Measurements from ENCODE around the gene CDH22. TPM values are rescaled to one million over a fixed set of nuclear protein-coding genes. Genes with fewer than 3 reads are reported as not detected.

CDH22 gene
- total and polyA plus RNA-seq, 2 experiments from 2014 or later: 0.08 to 0.10 TPM

DNA sequence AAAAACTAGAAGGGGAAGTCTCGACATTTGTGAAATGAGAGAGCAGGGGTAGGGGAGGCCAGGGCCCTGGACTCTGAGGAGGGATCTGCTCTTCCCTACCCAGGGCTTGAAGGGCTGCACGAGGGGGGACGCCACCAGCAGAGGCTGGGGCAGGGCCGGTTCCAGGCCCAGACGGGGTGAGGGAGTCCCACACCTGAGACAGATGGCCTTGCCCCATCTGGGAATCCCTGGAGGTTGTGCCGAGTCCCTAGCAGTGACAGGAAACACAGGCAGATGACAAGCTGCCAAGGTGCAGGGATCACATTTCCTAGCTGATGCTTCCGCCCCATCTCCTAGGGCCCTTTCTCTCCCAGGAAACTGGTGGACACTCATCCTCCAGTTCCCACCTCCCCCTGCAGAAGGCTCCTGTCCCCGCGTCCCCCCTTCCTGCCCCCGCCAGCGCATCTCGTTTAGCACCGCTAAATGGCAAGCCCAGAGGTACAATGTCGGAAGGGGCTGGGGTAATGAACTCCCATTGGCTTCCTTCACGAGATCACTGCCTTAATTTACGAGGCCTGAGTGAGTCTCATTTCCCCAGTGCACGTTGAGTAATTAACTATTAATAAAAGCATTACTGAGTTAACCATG is 35.2 kb upstream of the CDH22 start:
- TF ChIP-seq, protein P1, sequence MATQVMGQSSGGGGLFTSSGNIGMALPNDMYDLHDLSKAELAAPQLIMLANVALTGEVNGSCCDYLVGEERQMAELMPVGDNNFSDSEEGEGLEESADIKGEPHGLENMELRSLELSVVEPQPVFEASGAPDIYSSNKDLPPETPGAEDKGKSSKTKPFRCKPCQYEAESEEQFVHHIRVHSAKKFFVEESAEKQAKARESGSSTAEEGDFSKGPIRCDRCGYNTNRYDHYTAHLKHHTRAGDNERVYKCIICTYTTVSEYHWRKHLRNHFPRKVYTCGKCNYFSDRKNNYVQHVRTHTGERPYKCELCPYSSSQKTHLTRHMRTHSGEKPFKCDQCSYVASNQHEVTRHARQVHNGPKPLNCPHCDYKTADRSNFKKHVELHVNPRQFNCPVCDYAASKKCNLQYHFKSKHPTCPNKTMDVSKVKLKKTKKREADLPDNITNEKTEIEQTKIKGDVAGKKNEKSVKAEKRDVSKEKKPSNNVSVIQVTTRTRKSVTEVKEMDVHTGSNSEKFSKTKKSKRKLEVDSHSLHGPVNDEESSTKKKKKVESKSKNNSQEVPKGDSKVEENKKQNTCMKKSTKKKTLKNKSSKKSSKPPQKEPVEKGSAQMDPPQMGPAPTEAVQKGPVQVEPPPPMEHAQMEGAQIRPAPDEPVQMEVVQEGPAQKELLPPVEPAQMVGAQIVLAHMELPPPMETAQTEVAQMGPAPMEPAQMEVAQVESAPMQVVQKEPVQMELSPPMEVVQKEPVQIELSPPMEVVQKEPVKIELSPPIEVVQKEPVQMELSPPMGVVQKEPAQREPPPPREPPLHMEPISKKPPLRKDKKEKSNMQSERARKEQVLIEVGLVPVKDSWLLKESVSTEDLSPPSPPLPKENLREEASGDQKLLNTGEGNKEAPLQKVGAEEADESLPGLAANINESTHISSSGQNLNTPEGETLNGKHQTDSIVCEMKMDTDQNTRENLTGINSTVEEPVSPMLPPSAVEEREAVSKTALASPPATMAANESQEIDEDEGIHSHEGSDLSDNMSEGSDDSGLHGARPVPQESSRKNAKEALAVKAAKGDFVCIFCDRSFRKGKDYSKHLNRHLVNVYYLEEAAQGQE (IDR thresholded peaks at IDR 0.05; ENCODE audit: unreplicated experiment): no peak
- TF ChIP-seq POLR2AphosphoS5 (IDR thresholded peaks at IDR 0.05; ENCODE audit: low read depth) (no peak), STAT1 (IDR thresholded peaks at IDR 0.05; ENCODE audit: unreplicated experiment) (no peak), ZNF462 (CRISPR knock-in tag; IDR thresholded peaks at IDR 0.05) (no peak), CREB1 (CRISPR knock-in tag; IDR thresholded peaks at IDR 0.05; ENCODE audit: low read depth) (no peak), ZNF331 (CRISPR knock-in tag; IDR thresholded peaks at IDR 0.05; ENCODE audit: low read depth) (no peak), EZH2phosphoT487 (IDR thresholded peaks at IDR 0.05; ENCODE audit: unreplicated experiment) (no peak), JUNB (IDR thresholded peaks at IDR 0.05; ENCODE audit: unreplicated experiment) (no peak), EZH2 (IDR thresholded peaks at IDR 0.05; ENCODE audit: low read depth, unreplicated experiment) (no peak), NANOG (IDR thresholded peaks at IDR 0.05; ENCODE audit: borderline replicate concordance) (no peak), ZNF114 (CRISPR knock-in tag; IDR thresholded peaks at IDR 0.05) (no peak)
- TF ChIP-seq, protein P2, sequence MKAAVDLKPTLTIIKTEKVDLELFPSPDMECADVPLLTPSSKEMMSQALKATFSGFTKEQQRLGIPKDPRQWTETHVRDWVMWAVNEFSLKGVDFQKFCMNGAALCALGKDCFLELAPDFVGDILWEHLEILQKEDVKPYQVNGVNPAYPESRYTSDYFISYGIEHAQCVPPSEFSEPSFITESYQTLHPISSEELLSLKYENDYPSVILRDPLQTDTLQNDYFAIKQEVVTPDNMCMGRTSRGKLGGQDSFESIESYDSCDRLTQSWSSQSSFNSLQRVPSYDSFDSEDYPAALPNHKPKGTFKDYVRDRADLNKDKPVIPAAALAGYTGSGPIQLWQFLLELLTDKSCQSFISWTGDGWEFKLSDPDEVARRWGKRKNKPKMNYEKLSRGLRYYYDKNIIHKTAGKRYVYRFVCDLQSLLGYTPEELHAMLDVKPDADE (IDR thresholded peaks at IDR 0.05): no peak
- Mint-ChIP-seq H3K9me3 (no peaks in the 10 kb centered on the region), H3K27ac (no peak overlapping the region), H3K4me3 (no peak overlapping the region), H3K36me3 (ENCODE audit: low read depth) (no peaks in the 10 kb centered on the region; the same call in 2 of the 3 replicates), H3K27me3 (ENCODE audit: insufficient read depth, low read depth, poor library complexity) (peaks cover 14% of the 10 kb centered on the region), H3K4me1 (peaks cover 28% of the 10 kb centered on the region)
- DNase-seq (ENCODE audit: low spot score): no peak
- H3K4me1 ChIP-seq (ENCODE audit: insufficient read depth): peaks cover 2% of the 10 kb centered on the region; the same call in 1 of the 2 replicates
- ATAC-seq: peak; percentile 11
- 0 out of 2 replicates have a peak, but pooled peaks cover 2% of the 10 kb centered on the region for H3F3A ChIP-seq (replicated peaks; ENCODE audit: low read depth)
- H3K4me3 ChIP-seq: no peak overlapping the region
- H3K27ac ChIP-seq (ENCODE audit: low read depth): no peak overlapping the region
- H3K9me2 ChIP-seq (ENCODE audit: insufficient read depth): no peaks in the 10 kb centered on the region
- no peaks in the 10 kb centered on the region for H3K36me3 ChIP-seq (ENCODE audit: insufficient read depth)
- H2AFZ ChIP-seq: no peak overlapping the region
- H3K4me2 ChIP-seq: no peak overlapping the region
- H4K20me1 ChIP-seq (replicated peaks; ENCODE audit: insufficient read depth): no peaks in the 10 kb centered on the region; the same call in 1 of the 2 replicates
- no peaks in the 10 kb centered on the region for H3K79me2 ChIP-seq (replicated peaks; ENCODE audit: insufficient read depth)
- peaks cover 9% of the 10 kb centered on the region; the same call in 1 of the 2 replicates for H3K27me3 ChIP-seq (ENCODE audit: insufficient read depth)

Data from GM23338 (cell line).